HepG2 (cell line): ENCODE results near the gene MLST8. TPM values are rescaled to one million over a fixed set of nuclear protein-coding genes. Genes with fewer than 3 reads are reported as not detected.

Experiments
- AGO2 ChIP-seq: fragments of 200-400 bp; formaldehyde crosslinking; optimal IDR thresholded peaks from 2 replicates; pipeline ENCODE3; 2017; ENCODE audit warnings: mild to moderate bottlenecking, low read depth, low read length, moderate library complexity
- CREB3 ChIP-seq: sonication (generic); formaldehyde crosslinking; IDR thresholded peaks from 2 replicates; pipeline ENCODE4 v1.5.0; 2020; ENCODE audit warnings: missing genetic modification reagents
- CTCF ChIP-seq: sonication (generic); formaldehyde crosslinking; IDR thresholded peaks from 2 replicates; pipeline ENCODE4 v1.5.0; 2020; ENCODE audit warnings: mild to moderate bottlenecking, missing genetic modification reagents, moderate library complexity
- DZIP1 ChIP-seq: sonication (generic); formaldehyde crosslinking; IDR thresholded peaks from 2 replicates; pipeline ENCODE4 v1.5.0; 2020; ENCODE audit warnings: mild to moderate bottlenecking, missing genetic modification reagents
- HES4 ChIP-seq: sonication (generic); formaldehyde crosslinking; IDR thresholded peaks from 2 replicates; pipeline ENCODE4 v1.9.0; 2021; ENCODE audit warnings: mild to moderate bottlenecking, missing genetic modification reagents, borderline replicate concordance
- KLF11 ChIP-seq: IDR thresholded peaks from 2 replicates; pipeline ENCODE4 v1.6.1; 2016; ENCODE audit warnings: missing compliant biosample characterization
- PATZ1 ChIP-seq: sonication (generic); formaldehyde crosslinking; IDR thresholded peaks from 2 replicates; pipeline ENCODE4 v1.4.0; 2020; ENCODE audit warnings: missing genetic modification reagents
- PRDM4 ChIP-seq: sonication (generic); formaldehyde crosslinking; IDR thresholded peaks from 2 replicates; pipeline ENCODE4 v1.9.0; 2021; ENCODE audit warnings: missing genetic modification reagents, borderline replicate concordance
- RFXAP ChIP-seq: sonication (generic); formaldehyde crosslinking; IDR thresholded peaks from 2 replicates; pipeline ENCODE4 v1.4.0; 2020; ENCODE audit warnings: missing genetic modification reagents, borderline replicate concordance
- STAG1 ChIP-seq: sonication (generic); formaldehyde crosslinking; IDR thresholded peaks from 2 replicates; pipeline ENCODE4 v1.4.0; 2020; ENCODE audit warnings: missing genetic modification reagents
- TFDP1 ChIP-seq: IDR thresholded peaks from 2 replicates; pipeline ENCODE4 v1.6.1; 2016; ENCODE audit warnings: missing compliant biosample characterization, missing genetic modification reagents, borderline replicate concordance
- ZBTB7A ChIP-seq: sonication (generic); formaldehyde crosslinking; IDR thresholded peaks from 2 replicates; pipeline ENCODE4 v1.8.0; 2022; ENCODE audit warnings: mild to moderate bottlenecking, missing genetic modification reagents
- ZNF383 ChIP-seq: sonication (generic); formaldehyde crosslinking; IDR thresholded peaks from 2 replicates; pipeline ENCODE4 v1.4.0; 2020; ENCODE audit warnings: missing genetic modification reagents, mild to moderate bottlenecking, borderline replicate concordance
- ZNF564 ChIP-seq: sonication (generic); formaldehyde crosslinking; IDR thresholded peaks from 2 replicates; pipeline ENCODE4 v1.8.1; 2023; ENCODE audit warnings: mild to moderate bottlenecking, missing genetic modification reagents
- polyA plus RNA-seq, 8 experiments: library from polyadenylated mRNA; depleted of rRNA in 3 of 8; stranded (reverse) in 7 of 8; unstranded in 1 of 8; fragments of >200 nt; fragmentation: Illumina TruSeq in 4 of 8; extraction: Trizol in 4 of 8; gene quantifications; 2 replicates each; pipeline versions ENCODE4 v1.2.1 to v1.2.3, GENCODE V29; 2011 to 2016; ENCODE audit warnings: low read depth in 4 of 8, missing spikeins in 1 of 8, mixed read lengths in 1 of 8; ENCODE audit not compliant: insufficient read depth in 1 of 8
- total RNA-seq, 5 experiments: library from RNA; depleted of rRNA; stranded (reverse); fragments of >200 nt; fragmentation: Illumina TruSeq; extraction: Trizol; gene quantifications; 2 replicates each; pipeline ENCODE4 v1.2.3, GENCODE V29; 2016; ENCODE audit warnings: low read depth in 1 of 5

The MLST8 gene
- total and polyA plus RNA-seq, 2 of the 13 experiments (the other 11 are each of a cell fraction or from before 2014, with no cell fraction given): 30.8 to 72.7 TPM

GRCh38 chr16:2223942-2224486 lies 18.8 kb downstream of the MLST8 start (continued):
- TF ChIP-seq PATZ1 (CRISPR knock-in tag) (peak; percentile 59), ZNF564 (CRISPR knock-in tag) (0 out of 2 replicates have a peak, but pooled peaks have one; percentile 15), AGO2 (peak; percentile 70), KLF11 (no peak), DZIP1 (CRISPR knock-in tag) (0 out of 2 replicates have a peak, but pooled peaks have one; percentile 3), PRDM4 (no peak), RFXAP (CRISPR knock-in tag) (0 out of 2 replicates have a peak, but pooled peaks have one; percentile 2), CTCF (CRISPR knock-in tag) (peak; percentile 72), CREB3 (0 out of 2 replicates have a peak, but pooled peaks have one; percentile 26), TFDP1 (CRISPR knock-in tag) (peak; percentile 33; the same call in 1 of the 2 replicates), HES4 (CRISPR knock-in tag) (no peak), STAG1 (CRISPR knock-in tag) (peak; percentile 55), ZNF383 (no peak), ZBTB7A (peak; percentile 36; the same call in 1 of the 2 replicates)
